COLO829 (cell line): ENCODE data around the gene CALHM5.

Experiments
- DNase-seq: peaks from one replicate; pipeline ENCODE4 v3.0.0; 2012; ENCODE audit warnings: low spot score

CALHM5 gene

GRCh38 chr6:116550796-116551195 is 39.4 kb downstream of the CALHM5 start:
- DNase-seq: no peak

DNA sequence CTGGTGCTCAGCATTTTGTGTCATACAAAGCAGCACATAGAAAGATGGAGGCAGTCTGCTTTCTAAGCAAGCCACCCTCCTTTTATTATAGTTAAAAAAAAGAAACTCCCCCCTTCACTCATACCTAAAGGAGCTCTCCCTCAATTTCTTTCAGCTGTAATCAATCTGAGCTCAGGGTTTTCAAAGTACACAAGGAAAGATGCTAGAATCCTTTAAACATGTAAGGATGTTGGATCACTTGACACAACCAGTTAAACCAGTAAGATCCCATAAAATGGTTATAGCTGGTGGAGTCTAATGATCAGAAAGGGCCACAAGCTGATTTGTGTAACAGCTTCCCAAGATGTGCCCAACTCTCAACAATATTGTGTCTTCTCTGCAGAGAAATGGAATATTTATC is 42.0 kb downstream of the CALHM5 start, which contains the start of gene CALHM4:
Gene CALHM4, plus strand, starts transcription at position 301 of the 400 bp plus-strand sequence. Its CDS starts 43 bp downstream, at position 344.
- DNase-seq: no peak

- no peak for DNase-seq
These were observed 44.6 kb downstream of the CALHM5 start for GRCh38 chr6:116556065-116556464.

- no peak for DNase-seq
These were observed 45.5 kb downstream of the CALHM5 start for GRCh38 chr6:116556814-116557415.

DNA sequence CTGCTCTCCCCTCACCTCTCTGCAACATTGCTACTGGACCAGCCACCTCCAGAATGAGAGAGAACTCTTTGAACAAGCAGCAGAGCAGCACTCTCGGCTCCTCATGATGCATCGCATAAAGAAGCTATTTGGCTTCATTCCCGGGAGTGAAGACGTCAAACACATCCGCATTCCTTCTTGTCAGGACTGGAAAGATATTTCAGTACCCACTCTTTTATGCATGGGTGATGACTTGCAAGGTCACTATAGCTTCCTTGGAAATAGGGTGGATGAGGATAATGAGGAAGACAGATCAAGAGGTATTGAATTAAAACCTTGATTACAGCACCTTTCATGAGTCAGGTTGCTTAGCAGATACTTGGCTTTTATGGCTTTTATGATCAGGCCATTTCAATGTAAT is 46.5 kb downstream of the CALHM5 start:
- DNase-seq: peak; percentile 64

- DNase-seq: no peak
These were observed 48.7 kb downstream of the CALHM5 start for GRCh38 chr6:116560130-116560529.

DNA sequence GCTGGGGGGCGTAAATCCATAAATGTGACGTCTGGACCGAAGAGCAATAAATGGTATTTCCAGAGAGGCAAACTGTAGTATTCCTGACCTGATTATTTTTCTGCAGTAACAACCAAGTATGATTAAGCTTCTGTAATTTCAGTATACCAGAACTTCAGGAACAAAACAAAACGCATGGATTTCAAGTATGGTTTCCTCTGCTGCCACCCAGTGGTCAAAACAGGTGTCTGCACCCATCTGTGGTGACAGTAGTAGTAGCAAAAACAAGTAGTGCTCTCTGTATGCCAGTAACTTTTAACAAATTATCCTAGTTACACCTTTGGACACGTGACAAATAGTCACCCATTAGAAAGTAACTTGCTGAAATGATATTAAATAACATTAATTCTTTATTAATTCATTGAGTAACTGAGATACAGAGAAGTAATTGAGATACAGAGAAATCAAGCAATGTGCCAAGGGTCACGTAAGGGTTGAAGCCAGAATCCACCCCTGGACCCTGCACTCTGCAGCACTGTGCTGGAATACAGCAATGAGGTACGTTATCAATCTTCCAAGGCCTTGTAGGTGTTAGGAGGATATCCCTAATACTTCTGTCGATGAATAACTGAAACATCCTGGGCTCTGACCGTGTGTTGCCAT is 50.1 kb downstream of the CALHM5 start:
- DNase-seq: peak; percentile 50

- DNase-seq: no peak
These were observed 50.6 kb downstream of the CALHM5 start for GRCh38 chr6:116562019-116562403.

DNA sequence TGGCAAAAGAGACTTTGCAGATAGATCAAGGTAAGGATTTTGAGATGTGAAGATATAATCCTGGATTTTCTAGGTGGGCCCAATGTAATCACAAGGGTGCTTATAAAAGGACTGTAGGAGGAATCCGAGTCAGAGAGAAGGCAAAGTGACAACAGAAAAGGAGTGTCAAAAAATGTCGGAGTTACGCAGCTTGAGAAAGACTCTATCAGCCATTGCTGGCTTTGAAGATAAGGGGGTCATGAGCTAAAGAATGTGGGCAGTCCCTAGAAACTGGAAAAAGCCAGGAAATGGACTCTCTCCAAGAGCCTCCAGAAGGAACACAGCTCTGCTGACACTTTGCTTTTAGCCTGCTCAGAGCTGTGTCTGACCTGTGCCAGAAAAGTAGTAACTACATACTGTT is 51.2 kb downstream of the CALHM5 start:
- no peak for DNase-seq

DNA sequence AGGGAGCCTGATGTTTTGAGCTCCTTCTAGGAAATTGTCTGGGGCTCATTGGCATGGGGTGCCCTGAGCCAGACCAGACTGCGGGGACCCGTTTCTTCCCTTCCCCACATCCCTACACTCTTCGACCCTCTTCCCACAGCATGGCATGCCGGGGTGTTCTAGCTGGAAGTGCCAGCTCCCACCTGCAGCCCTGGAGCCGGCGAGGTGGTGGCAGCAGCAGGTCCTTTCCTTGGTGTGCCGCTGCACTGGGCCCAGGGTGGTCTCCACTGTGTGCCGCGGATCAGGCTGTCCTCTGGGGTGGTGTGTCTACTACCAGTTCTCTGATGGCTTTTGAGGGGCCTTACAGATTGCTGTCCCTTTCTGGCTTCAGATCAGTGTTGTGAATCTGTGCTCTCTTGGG is 52.4 kb downstream of the CALHM5 start:
- no peak for DNase-seq

DNA sequence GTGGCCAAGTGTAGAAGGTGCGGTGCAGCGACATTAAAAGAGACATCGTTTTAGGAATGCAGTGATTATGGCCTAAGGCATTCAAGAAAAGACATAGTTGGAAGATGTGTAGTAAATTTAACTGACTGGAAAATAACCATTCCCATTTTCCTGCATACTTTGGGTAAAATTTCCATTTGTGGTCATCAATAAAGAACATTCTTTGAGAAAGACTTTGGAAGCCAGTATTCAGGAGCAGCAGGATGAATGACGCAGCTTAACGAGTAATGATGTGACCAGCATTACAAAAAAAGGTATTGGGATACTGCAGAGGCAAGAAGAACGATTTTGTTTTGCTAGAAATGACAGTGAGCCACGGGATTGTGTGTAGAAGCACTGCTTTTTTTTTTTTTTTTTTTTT is 52.9 kb downstream of the CALHM5 start:
- no peak for DNase-seq

- no peak for DNase-seq
These were observed 53.8 kb downstream of the CALHM5 start for GRCh38 chr6:116564921-116565872.

GRCh38 chr6:116568111-116568510 is 56.7 kb downstream of the CALHM5 start:
- DNase-seq: no peak

DNA sequence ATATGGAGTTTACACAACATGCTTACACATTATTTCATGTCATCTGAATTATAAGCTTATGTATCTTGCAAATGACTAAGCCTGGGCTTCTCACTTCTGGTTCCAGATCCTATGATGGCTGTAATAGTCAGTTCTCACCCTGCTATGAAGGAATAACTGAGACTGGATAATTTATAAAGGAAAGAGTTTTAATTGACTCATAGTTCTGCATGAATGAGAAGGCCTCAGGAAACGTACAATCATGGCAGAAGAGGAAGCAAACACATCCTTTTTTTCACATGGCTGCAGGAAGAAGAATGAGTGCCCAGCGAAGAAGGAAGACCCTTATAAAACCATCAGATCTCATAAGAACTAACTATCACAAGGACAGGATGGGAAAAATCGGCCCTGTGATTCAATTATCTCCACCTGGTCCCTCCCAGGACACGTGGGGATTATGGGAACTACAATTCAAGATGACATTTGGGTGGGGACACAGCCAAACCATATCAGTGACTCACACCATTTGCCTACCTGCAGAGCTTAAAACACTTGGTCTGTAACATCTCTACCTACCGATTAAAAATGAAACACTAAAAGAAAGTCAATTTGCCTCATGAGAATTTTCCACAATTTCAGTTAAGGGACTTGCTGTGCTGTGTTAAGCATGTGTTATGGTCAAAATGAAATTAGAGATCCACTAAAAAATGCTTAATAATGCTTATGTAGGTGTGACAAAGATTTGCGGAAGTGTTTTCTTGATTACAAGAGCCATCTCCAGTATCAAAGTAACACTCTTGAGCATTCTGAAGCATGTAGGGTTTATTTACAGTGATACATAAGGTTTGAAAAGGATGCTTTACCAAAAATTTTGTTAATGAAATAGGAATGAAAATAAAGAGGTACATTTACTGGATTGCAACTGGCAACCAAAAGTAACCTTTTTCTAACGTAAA is 57.6 kb downstream of the CALHM5 start:
- DNase-seq: no peak

DNA sequence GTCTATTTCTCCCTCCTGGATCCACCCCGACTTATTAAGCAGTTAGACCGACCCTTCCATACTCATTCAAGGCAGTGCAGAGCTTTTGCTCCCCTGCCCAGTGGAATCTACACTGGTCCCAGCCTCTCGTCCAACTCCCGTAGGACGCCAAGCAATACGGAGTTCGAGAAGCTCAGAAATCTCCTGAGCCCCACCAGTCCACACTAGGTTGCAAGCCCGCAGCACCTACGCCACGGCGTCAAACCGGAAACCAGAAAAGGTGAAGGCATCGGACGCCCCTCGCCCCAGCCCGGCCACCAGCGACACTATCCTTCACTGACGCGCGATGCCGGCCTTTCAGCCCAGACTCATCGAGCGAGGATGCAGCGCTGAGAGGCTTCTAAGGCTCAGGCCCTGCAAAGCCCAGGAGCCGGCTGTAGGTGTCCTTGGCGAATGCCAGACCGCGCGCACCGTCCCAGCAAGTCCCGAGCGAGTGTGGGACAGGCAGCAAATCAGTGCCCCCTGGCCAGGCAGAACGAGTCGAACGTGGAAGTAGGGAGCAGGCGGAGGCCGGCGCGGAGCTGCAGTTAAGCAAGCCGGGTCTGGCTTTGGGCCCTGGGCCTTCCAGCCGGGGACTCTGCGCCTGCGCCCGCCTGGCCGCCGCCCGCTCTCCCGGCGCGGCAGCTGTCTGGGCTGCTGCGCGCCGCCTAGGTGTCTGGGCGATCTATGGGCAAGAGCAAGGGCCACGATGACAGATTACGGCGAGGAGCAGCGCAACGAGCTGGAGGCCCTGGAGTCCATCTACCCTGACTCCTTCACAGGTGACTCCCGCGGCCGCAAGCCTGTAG is 59.6 kb downstream of the CALHM5 start, which contains the start of gene RWDD1:
Gene RWDD1, plus strand, starts transcription at position 649 of the 827 bp plus-strand sequence. Its CDS starts 79 bp downstream, at position 728.
- DNase-seq: peak; percentile 96

DNA sequence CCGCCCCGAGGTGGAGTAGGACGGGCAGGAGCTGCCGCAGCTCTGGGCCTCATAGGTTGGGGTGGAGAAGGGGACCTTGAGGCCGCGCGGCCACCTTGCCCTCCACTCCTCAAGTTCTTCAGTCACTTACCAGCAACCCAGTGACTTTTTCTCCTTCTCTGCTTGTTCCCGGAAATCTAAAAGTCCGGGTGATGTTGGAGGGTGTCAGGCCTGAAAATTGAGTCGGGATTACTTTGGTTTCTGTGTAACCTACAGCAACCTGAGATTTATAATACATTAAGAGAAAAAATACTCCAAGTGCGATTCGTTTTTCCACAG is 60.2 kb downstream of the CALHM5 start:
- DNase-seq: no peak

DNA sequence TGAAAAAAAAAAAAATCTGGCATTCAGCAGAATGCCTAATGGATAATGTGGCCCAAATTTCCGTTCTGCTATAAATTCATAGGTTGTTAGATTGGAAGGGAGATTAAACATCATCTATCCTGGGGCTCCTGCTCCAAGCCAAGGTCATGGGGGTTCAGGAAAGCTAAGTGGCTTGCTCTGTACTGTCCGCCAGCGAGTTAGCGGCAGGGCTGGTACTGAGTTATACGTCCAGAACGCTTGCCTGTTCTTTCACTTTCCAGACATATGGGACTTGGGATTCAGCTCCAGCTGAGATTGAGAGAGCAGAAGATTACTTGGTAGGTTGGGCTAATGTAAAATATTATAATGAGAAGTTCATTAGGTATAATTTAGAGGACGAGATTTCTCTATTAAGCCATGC is 60.7 kb downstream of the CALHM5 start:
- peak; percentile 21 for DNase-seq
